K562 (cell line): ENCODE results near the gene CNTN5. TPM values are rescaled to one million over a fixed set of nuclear protein-coding genes. Genes with fewer than 3 reads are reported as not detected.

ENCODE experiments used
- ATAC-seq: fragments of 200-7000 bp; cut with Tn5 transposase; 3 replicates; pipeline ENCODE4 v1.9.1; 2020; ENCODE audit warnings: moderate library complexity
- BruUV-seq: library from RNA; stranded (reverse); fragments of 400-500 nt; replicated peaks from 2 replicates; lab custom pipeline; 2021; lab: Mats Ljungman, UMichigan
- CTCF ChIA-PET: fragments of 300-600 bp; formaldehyde crosslinking; extraction: SDS; loops from one replicate; lab custom pipeline; 2021; ENCODE audit warnings: low intra/inter-chr PET ratio; lab: Yijun Ruan, JAX
- POLR2A ChIA-PET: fragments of 300-600, 350-650 bp; sonication (Branson Sonifier 250); formaldehyde crosslinking; extraction: SDS; loops from one replicate; lab custom pipeline; 2021; ENCODE audit warnings: antibody characterized with exemption, inconsistent platforms; lab: Yijun Ruan, JAX
- DNase-seq, 4 experiments: peaks; one replicate each; pipeline versions ENCODE4 v3.0.0 to v3.0.0-alpha.2; 2011 to 2018; ENCODE audit warnings: low spot score in 3 of 4, mixed read lengths in 3 of 4; ENCODE audit errors: extremely low read depth in 1 of 4
- FAIRE-seq: peaks from 2 replicates; lab custom pipeline; 2011; peaks lifted over from hg19 to GRCh38; lab: Jason Lieb, UNC
- H2AFZ ChIP-seq: 2 replicates; pipeline ENCODE4 v1.6.0; 2011; ENCODE audit warnings: low read depth, low read length, control low read depth, inconsistent platforms
- H3K27ac ChIP-seq: fragments of 200-600 bp; 3 replicates; pipeline ENCODE4 v1.8.0; 2011; ENCODE audit warnings: low read depth, mild to moderate bottlenecking, control low read depth, inconsistent platforms, low read length, moderate library complexity, mixed read lengths; ENCODE audit errors: extremely low read depth
- H3K27me3 ChIP-seq, 2 experiments: fragments of 300-600 bp in 1 of 2; 2 replicates in 1 of 2; 3 replicates in 1 of 2; pipeline versions ENCODE4 v1.6.0 to v1.8.0; 2011; ENCODE audit warnings: inconsistent platforms in 2 of 2, low read length in 2 of 2, mild to moderate bottlenecking in 1 of 2, mixed read lengths in 1 of 2, moderate library complexity in 1 of 2; ENCODE audit not compliant: control insufficient read depth in 2 of 2, insufficient read depth in 2 of 2
- H3K36me3 ChIP-seq: fragments of 300-600 bp; 3 replicates; pipeline ENCODE4 v1.8.0; 2011; ENCODE audit warnings: mild to moderate bottlenecking, low read length, inconsistent platforms; ENCODE audit not compliant: control insufficient read depth, insufficient read depth
- H3K4me1 ChIP-seq, 2 experiments: fragments of 200-600 bp in 1 of 2; replicated peaks in 1 of 2; 2 replicates in 1 of 2; 3 replicates in 1 of 2; pipeline versions ENCODE4 v1.5.1 to v1.8.0; 2011; ENCODE audit warnings: inconsistent platforms in 2 of 2, low read length in 2 of 2, mild to moderate bottlenecking in 1 of 2, mixed read lengths in 1 of 2, moderate library complexity in 1 of 2; ENCODE audit not compliant: control insufficient read depth in 2 of 2, insufficient read depth in 2 of 2
- H3K4me2 ChIP-seq: 2 replicates; pipeline ENCODE4 v1.6.1; 2011; ENCODE audit warnings: low read length, control low read depth, inconsistent platforms, mixed read lengths; ENCODE audit not compliant: insufficient read depth
- H3K4me3 ChIP-seq: fragments of 200-600 bp; sonication (generic), shearing (Covaris generic); 2 replicates; pipeline ENCODE4 v1.5.1; 2016; ENCODE audit warnings: control low read depth, inconsistent platforms
- H3K79me2 ChIP-seq: fragments of 200-600 bp; 3 replicates; pipeline ENCODE4 v1.8.0; 2011; ENCODE audit warnings: low read length, inconsistent platforms; ENCODE audit not compliant: control insufficient read depth, insufficient read depth
- H3K9ac ChIP-seq, 2 experiments: 2 replicates each; pipeline versions ENCODE4 v1.6.0 to v1.6.1; 2011; ENCODE audit warnings: low read depth in 2 of 2, low read length in 2 of 2, control low read depth in 1 of 2, inconsistent platforms in 1 of 2, mild to moderate bottlenecking in 1 of 2, mixed read lengths in 1 of 2; ENCODE audit not compliant: insufficient read depth in 1 of 2
- H3K9me1 ChIP-seq: one replicate; pipeline ENCODE4 v1.6.0; 2011; ENCODE audit warnings: inconsistent platforms, mild to moderate bottlenecking, low read length, moderate library complexity; ENCODE audit not compliant: control insufficient read depth, insufficient read depth
- H3K9me3 ChIP-seq: replicated peaks from 2 replicates; pipeline ENCODE4 v1.5.1; 2011; ENCODE audit warnings: low read depth, low read length, inconsistent platforms; ENCODE audit not compliant: control insufficient read depth, insufficient read depth
- H4K20me1 ChIP-seq: replicated peaks from 2 replicates; pipeline ENCODE4 v1.6.1; 2011; ENCODE audit warnings: low read length, inconsistent platforms, mixed read lengths; ENCODE audit not compliant: control insufficient read depth, insufficient read depth
- GABPB1 ChIP-seq: sonication (generic); formaldehyde crosslinking; IDR thresholded peaks from 2 replicates; pipeline ENCODE4 v1.8.0; 2022; ENCODE audit warnings: mild to moderate bottlenecking, missing genetic modification reagents
- GTF2E2 ChIP-seq: fragments of 200-800 bp; sonication (Bioruptor generic); IDR thresholded peaks from 2 replicates; pipeline ENCODE4 v1.6.1; 2016; ENCODE audit warnings: missing genetic modification characterization, missing compliant biosample characterization
- KLF6 ChIP-seq: fragments of 250-450 bp; sonication (Bioruptor Pico); IDR thresholded peaks from 2 replicates; pipeline ENCODE4 v1.4.0; 2020; ENCODE audit warnings: mild to moderate bottlenecking, moderate library complexity, borderline replicate concordance
- LEF1 ChIP-seq: fragments of 450-650 bp; IDR thresholded peaks from 2 replicates; pipeline ENCODE4 v1.6.1; 2016; ENCODE audit warnings: mild to moderate bottlenecking
- MAFF ChIP-seq: IDR thresholded peaks from 2 replicates; pipeline ENCODE4 v1.6.1; 2012; ENCODE audit warnings: low read length, improper control_type of control experiment
- NR3C1 ChIP-seq: sonication (generic); formaldehyde crosslinking; IDR thresholded peaks from 2 replicates; pipeline ENCODE4 v1.8.1; 2022; ENCODE audit warnings: missing genetic modification reagents
- NR4A1 ChIP-seq, 2 experiments: fragments of 250-450 bp in 1 of 2; fragments of 450-650 bp in 1 of 2; sonication (Bioruptor Pico) in 1 of 2; IDR thresholded peaks; 2 replicates each; pipeline versions ENCODE4 v1.4.0 to v1.6.1; 2016 to 2020; ENCODE audit warnings: mild to moderate bottlenecking in 2 of 2, missing compliant biosample characterization in 1 of 2, missing genetic modification characterization in 1 of 2, moderate library complexity in 1 of 2
- PATZ1 ChIP-seq: fragments of 250-450 bp; sonication (Bioruptor Pico); IDR thresholded peaks from 2 replicates; pipeline ENCODE4 v1.5.0; 2020; ENCODE audit warnings: mild to moderate bottlenecking, borderline replicate concordance
- PHB ChIP-seq: fragments of 250-450 bp; sonication (Bioruptor Pico); IDR thresholded peaks from 2 replicates; pipeline ENCODE4 v1.5.0; 2021
- POU5F1 ChIP-seq: fragments of 150-350 bp; IDR thresholded peaks from 2 replicates; pipeline ENCODE4 v1.6.1; 2014; ENCODE audit warnings: borderline replicate concordance, low read length, low read depth, mild to moderate bottlenecking; ENCODE audit not compliant: partially characterized antibody
- SMARCC2 ChIP-seq: fragments of 450-650 bp; IDR thresholded peaks from 2 replicates; pipeline ENCODE4 v1.6.1; 2017; ENCODE audit warnings: antibody characterized with exemption, moderate library complexity, mild to moderate bottlenecking, low read depth
- SRF ChIP-seq, 2 experiments: fragments of 250-450, 450-650 bp in 1 of 2; sonication (Bioruptor Pico) in 1 of 2; sonication (generic) in 1 of 2; formaldehyde crosslinking; IDR thresholded peaks; 2 replicates each; pipeline versions ENCODE4 v1.5.0 to v1.5.1; 2020 to 2022; ENCODE audit warnings: mild to moderate bottlenecking in 1 of 2, missing genetic modification reagents in 1 of 2
- ZBTB7A ChIP-seq: IDR thresholded peaks from 2 replicates; pipeline ENCODE4 v1.6.1; 2011; ENCODE audit warnings: low read depth, mild to moderate bottlenecking, low read length, moderate library complexity, borderline replicate concordance; ENCODE audit not compliant: control insufficient read depth
- ZNF395 ChIP-seq: fragments of 200-800 bp; sonication (Bioruptor generic); IDR thresholded peaks from 2 replicates; pipeline ENCODE4 v1.6.1; 2017; ENCODE audit warnings: missing genetic modification characterization, missing compliant biosample characterization
- in situ Hi-C: fragments of 300-500 bp; cut with MboI; formaldehyde crosslinking; loops from 4 replicates; pipeline ENCODE4 v1.15.0; 2018; ENCODE audit warnings: inconsistent platforms, mixed read lengths
- intact Hi-C: fragments of 100-400 bp; cut with micrococcal nuclease; formaldehyde crosslinking; loops from 2 replicates; pipeline ENCODE4 v1.14.2; 2022
- polyA plus RNA-seq, 8 experiments: library from polyadenylated mRNA; depleted of rRNA in 4 of 8; stranded (reverse) in 5 of 8; unstranded in 3 of 8; fragments of >200 nt; fragmentation: Nextera tagmentation in 2 of 8; fragmentation: Illumina TruSeq in 1 of 8; extraction: Ambion mirVana in 2 of 8; extraction: Trizol in 1 of 8; gene quantifications; 2 replicates each; pipeline versions ENCODE4 v1.2.1 to v1.2.3, GENCODE V29; 2011 to 2014; ENCODE audit warnings: inconsistent platforms in 1 of 8, missing spikeins in 1 of 8
- total RNA-seq, 7 experiments: library from RNA; depleted of rRNA in 6 of 7; stranded (reverse); fragments of >200 nt in 6 of 7; fragmentation: Illumina TruSeq in 2 of 7; extraction: Trizol in 2 of 7; gene quantifications; 2 replicates each; pipeline versions ENCODE4 v1.2.1 to v1.2.3, GENCODE V29; 2011 to 2021; ENCODE audit warnings: low replicate concordance in 1 of 7
- TF ChIP-seq, protein P1 (sequence below): fragments of 450-650 bp; IDR thresholded peaks from 2 replicates; pipeline ENCODE4 v1.6.1; 2016; ENCODE audit warnings: low read depth, mild to moderate bottlenecking, moderate library complexity

The CNTN5 gene
- total and polyA plus RNA-seq, 9 of the 15 experiments (the other 6 are each of a cell fraction or from before 2014, with no cell fraction given), result 0.03 TPM; not detected in 8

DNA sequence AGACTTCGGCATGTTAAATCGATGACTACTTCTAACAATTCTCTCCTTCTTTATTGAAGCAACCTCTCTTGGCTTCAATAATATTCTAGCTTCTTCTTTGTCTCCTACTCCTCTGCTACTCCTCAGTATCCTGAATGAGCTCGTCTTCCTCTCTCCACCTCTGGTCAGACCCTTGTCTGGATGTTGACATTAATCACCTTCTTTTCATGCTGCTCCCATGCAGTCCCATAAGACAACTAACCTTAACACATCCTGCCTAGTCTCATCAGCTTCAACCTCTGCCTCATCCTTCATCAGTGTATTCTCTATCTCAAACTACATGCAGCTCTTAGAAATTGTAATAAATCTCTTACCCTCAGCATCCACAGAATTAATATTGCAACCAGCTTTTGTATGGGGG, 695.6 kb downstream of the CNTN5 start (continued):
- TF ChIP-seq POU5F1, result no peak

DNA sequence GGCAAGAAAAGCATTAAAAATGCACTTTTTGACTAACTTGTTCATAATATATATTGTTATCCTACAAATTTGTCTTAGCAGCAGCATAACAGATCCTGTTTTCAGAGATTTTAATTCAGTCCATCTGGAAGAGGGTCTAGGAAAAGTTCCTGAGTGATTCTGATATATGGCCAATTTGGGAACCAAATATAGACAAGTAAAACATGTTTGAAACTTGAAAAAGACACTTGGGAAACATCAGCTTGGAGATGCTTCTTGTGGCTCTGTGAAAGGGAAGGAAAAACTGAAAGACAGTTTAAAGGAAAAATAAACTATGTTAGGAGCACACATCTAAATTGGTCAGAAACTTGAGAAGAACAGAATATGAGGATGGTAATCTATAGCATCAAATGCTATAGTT, 697.5 kb downstream of the CNTN5 start:
- intact Hi-C loops, result no loop called here
- Histone ChIP-seq H3K4me3 (no peak overlapping the region), H3K9me3 (0 out of 2 replicates have a peak, but pooled peaks cover 1% of the 10 kb centered on the region), H3K9ac (no peak overlapping the region), H3K79me2 (no peaks in the 10 kb centered on the region), H4K20me1 (no peaks in the 10 kb centered on the region), H3K27me3 (no peaks in the 10 kb centered on the region), H2AFZ (no peak overlapping the region), H3K4me1 (no peaks in the 10 kb centered on the region), H3K9me1 (no peaks in the 10 kb centered on the region), H3K36me3 (no peaks in the 10 kb centered on the region), H3K27ac (no peak overlapping the region), H3K4me2 (no peak overlapping the region)
- no TSS peak for BruUV-seq
- ATAC-seq, result no peak
- in situ Hi-C loops, result no loop called here
- CTCF ChIA-PET, result no interaction called here
- TF ChIP-seq MAFF, result no peak
- no peak for TF ChIP-seq PATZ1 (CRISPR knock-in tag)
- no peak for TF ChIP-seq NR4A1 (CRISPR knock-in tag; IDR thresholded peaks at IDR 0.05)
- no peak for TF ChIP-seq NR4A1 (tag; IDR thresholded peaks at IDR 0.05)
- TF ChIP-seq GTF2E2 (tag), result no peak
- no peak for TF ChIP-seq PHB (CRISPR knock-in tag)
- no peak for TF ChIP-seq KLF6 (CRISPR knock-in tag)
- TF ChIP-seq LEF1, result no peak
- TF ChIP-seq ZNF395 (CRISPR knock-in tag), result no peak
- TF ChIP-seq SMARCC2, result no peak
- TF ChIP-seq SRF (CRISPR knock-in tag; IDR thresholded peaks at IDR 0.05), result no peak
- TF ChIP-seq, protein P1, sequence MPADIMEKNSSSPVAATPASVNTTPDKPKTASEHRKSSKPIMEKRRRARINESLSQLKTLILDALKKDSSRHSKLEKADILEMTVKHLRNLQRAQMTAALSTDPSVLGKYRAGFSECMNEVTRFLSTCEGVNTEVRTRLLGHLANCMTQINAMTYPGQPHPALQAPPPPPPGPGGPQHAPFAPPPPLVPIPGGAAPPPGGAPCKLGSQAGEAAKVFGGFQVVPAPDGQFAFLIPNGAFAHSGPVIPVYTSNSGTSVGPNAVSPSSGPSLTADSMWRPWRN, result no peak
- TF ChIP-seq ZBTB7A, result no peak
- TF ChIP-seq NR3C1 (CRISPR knock-in tag), result no peak
- no peak for TF ChIP-seq GABPB1 (CRISPR knock-in tag)
- DNase-seq, result no peak
- FAIRE-seq, result no peak
- POLR2A ChIA-PET, result no interaction called here
